ENCODE data around the gene UXS1. TPM values are rescaled to one million over a fixed set of nuclear protein-coding genes. Genes with fewer than 3 reads are reported as not detected.

Gene UXS1
- total and polyA plus RNA-seq, 8 donors, result 4.3 to 23.6 (median 10.4) TPM

DNA sequence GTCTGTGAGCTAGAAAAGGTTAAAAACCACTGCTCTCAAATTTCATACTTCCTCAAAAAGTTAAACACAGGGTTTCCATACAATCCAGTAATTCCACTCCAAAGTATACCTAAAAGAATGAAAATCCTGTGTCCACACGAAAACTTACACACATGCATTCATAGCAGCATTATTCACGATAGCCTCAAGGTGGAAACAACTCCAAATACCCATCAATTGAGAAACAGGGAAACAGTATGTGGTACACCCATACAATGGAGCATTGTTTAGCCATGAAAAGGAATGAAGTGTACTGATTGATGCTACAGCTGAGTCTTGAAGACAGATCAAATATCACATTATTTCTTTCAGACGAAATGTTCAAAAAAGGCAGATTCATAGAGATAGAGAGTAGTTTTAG lies 36.7 kb downstream of the UXS1 start:
- H3K27me3 ChIP-seq, result no peaks in the 10 kb centered on the region
- TF ChIP-seq, protein P1, sequence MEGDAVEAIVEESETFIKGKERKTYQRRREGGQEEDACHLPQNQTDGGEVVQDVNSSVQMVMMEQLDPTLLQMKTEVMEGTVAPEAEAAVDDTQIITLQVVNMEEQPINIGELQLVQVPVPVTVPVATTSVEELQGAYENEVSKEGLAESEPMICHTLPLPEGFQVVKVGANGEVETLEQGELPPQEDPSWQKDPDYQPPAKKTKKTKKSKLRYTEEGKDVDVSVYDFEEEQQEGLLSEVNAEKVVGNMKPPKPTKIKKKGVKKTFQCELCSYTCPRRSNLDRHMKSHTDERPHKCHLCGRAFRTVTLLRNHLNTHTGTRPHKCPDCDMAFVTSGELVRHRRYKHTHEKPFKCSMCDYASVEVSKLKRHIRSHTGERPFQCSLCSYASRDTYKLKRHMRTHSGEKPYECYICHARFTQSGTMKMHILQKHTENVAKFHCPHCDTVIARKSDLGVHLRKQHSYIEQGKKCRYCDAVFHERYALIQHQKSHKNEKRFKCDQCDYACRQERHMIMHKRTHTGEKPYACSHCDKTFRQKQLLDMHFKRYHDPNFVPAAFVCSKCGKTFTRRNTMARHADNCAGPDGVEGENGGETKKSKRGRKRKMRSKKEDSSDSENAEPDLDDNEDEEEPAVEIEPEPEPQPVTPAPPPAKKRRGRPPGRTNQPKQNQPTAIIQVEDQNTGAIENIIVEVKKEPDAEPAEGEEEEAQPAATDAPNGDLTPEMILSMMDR (IDR thresholded peaks at IDR 0.05), result no peak

DNA sequence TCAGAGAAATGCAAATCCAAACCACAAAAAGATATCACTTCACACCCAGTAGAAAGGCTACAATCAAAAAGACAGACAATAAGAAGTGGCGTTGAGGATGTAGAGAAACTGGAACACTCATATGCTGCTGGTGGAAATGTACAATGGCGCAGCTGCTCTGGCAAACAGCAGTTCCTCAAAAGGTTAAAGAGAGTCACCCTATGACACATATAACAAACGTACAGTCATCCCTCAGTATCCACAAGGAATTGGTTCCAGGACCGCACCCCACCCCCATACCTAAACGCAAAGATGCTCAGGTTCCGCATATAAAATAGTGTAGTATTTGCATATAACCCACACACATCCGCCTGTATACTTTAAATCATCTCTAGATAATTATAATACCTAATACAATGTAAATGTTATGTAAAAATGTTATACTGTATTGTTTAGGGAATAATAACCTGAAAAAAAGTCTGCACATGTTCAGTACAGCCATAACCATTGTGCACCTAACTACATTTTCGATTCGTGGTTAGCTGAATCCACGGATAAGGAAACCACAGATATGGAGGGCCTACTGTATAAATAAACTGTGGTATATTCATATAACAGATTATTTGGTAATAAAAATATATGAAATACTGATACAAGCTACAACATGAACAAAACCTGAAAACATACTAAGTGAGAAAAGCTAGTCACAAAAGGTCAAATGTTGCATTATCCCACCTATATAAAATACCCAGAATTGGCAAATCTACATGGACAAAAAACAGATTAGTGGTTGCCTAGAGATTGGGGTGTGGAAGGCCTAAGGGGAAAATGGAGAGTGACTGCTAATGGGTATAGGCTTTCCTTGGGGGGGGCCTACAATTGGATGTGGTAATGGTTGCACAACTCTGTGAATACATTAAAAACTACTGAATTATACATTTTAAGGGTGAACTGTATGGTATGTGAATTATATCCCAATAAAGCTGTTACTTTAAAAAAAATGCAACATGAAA lies 37.5 kb downstream of the UXS1 start:
- peaks cover 0 to 4% (median 0%) of the 10 kb centered on the region in 3 donors for H3K4me1 ChIP-seq
- TF ChIP-seq, protein P1 (IDR thresholded peaks at IDR 0.05), result no peak
- no peaks in the 10 kb centered on the region for H3K27me3 ChIP-seq
- no peak overlapping the region for H3K4me3 ChIP-seq
- no peaks in the 10 kb centered on the region for H3K9me3 ChIP-seq
- no peak overlapping the region for H3K27ac ChIP-seq
- 94% methylated on average over 10 of the region's 10 CpGs for whole genome bisulfite sequencing, 2 donors
- intact Hi-C loops (cut with DNase I), result no loop called here
- ATAC-seq (no peak), FAIRE-seq (no peak), DNase-seq (no peak)
- H3K36me3 ChIP-seq, result no peaks in the 10 kb centered on the region

More for the DNA sequence above, 36.7 kb downstream of the UXS1 start:
- ATAC-seq (no peak), DNase-seq (no peak), FAIRE-seq (no peak)
- no peaks in the 10 kb centered on the region for H3K36me3 ChIP-seq
- H3K9me3 ChIP-seq, result no peaks in the 10 kb centered on the region
- H3K4me3 ChIP-seq, result no peak overlapping the region
- intact Hi-C loops (cut with DNase I), result no loop called here
- peaks cover 0 to 10% (median 3%) of the 10 kb centered on the region in 3 donors for H3K4me1 ChIP-seq
- no peak overlapping the region for H3K27ac ChIP-seq
- 88 to 90% methylated on average over 3 of the region's 3 CpGs for WGBS, 2 donors

DNA sequence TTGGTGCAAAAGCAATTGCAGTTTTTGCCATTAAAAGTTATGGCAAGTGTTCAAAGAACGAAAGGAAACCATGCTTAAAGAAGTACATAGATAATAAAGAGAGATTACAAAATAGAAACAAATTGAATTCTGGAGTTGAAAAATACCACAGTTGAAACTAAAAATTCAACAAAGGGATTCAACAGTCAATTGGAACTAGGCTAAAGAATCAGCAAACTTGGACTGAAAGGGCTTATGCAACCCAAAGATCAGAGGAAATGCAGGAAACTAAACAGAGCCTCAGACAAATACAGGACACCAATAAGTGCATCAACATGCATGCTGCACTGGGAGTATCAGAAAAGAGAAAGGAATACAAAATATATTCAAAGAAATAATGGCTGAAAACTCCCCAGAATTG lies 40.3 kb downstream of the UXS1 start:
- ATAC-seq, result no peak
- H3K36me3 ChIP-seq, result no peaks in the 10 kb centered on the region

DNA sequence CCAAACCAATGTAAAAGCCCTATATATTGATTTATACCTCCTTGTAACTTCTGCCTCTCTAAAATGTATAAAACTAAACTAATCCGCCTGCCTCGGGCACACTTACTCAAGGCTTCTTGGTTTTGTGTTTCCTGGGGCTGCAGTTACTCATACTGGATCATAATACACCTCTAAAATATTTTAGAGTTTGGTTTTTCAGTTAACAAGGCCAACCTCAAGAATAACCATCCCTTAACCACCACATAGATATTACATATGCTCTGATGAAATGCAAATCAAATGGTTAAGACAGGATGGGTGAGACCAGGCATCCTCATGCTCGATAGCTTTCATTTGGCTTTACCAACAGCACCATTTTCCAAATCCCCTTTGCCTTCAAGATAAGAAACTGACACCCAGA lies 46.4 kb downstream of the UXS1 start:
- DNase-seq, result no peak
- WGBS, 2 donors, result 91 to 93% methylated on average over 3 of the region's 3 CpGs
- Histone ChIP-seq H3K4me3 (no peak overlapping the region), H3K9me3 (no peaks in the 10 kb centered on the region), H3K27me3 (no peaks in the 10 kb centered on the region), H3K4me1 (no peaks in the 10 kb centered on the region), H3K36me3 (no peaks in the 10 kb centered on the region), H3K27ac (peak overlapping the region in 1 of 4 donors; percentile 52)
- intact Hi-C loops (cut with DNase I), result no loop called here
- TF ChIP-seq, protein P1 (IDR thresholded peaks at IDR 0.05), result no peak
- no peak for ATAC-seq
- FAIRE-seq, result no peak

More for the DNA sequence above, 40.3 kb downstream of the UXS1 start:
- no peaks in the 10 kb centered on the region for H3K9me3 ChIP-seq
- H3K4me3 ChIP-seq, result no peak overlapping the region
- 86 to 92% methylated on average over 1 of the region's 1 CpG for WGBS, 2 donors
- intact Hi-C loops (cut with DNase I), result no loop called here
- no peaks in the 10 kb centered on the region for H3K27me3 ChIP-seq
- no peak overlapping the region for H3K27ac ChIP-seq
- FAIRE-seq, result no peak
- no peaks in the 10 kb centered on the region for H3K4me1 ChIP-seq
- no peak for DNase-seq
- TF ChIP-seq, protein P1 (IDR thresholded peaks at IDR 0.05), result no peak

DNA sequence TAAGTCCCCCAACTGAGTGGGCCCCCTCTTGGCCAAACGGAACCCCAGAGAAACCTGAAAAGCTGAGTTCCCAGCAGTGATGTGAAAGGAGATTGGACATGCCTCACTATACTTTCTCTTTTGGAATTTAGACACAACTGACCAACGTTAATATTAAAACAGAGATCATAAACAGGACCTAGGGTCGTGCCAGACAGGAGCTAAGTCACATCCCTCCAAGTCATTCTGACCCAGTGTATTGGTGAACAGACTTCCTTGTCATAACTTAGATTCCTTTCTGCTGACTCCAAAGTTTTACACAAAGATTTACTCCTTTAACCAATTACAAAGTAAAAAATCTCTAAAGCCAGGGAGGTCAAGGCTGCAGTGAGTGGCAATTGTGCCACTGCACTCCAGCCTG lies 46.9 kb downstream of the UXS1 start:
- DNase-seq, result no peak
- no peaks in the 10 kb centered on the region for H3K9me3 ChIP-seq
- no peaks in the 10 kb centered on the region for H3K4me1 ChIP-seq
- no peaks in the 10 kb centered on the region for H3K36me3 ChIP-seq
- intact Hi-C loops (cut with DNase I), result no loop called here
- no peak for FAIRE-seq
- TF ChIP-seq, protein P1 (IDR thresholded peaks at IDR 0.05), result no peak
- ATAC-seq, result peak; percentile 16 to 68 (median 43)
- 61 to 62% methylated on average over 3 of the region's 3 CpGs for WGBS, 2 donors
- H3K4me3 ChIP-seq, result no peak overlapping the region
- H3K27me3 ChIP-seq, result no peaks in the 10 kb centered on the region
- H3K27ac ChIP-seq, result peak overlapping the region in 1 of 4 donors; percentile 52

Data from pancreas (tissue), 10 donors.